IPS-18c (cell line): ENCODE data around the gene THADA.

Source experiments
- H3K4me3 ChIP-seq: 2 replicates; pipeline ENCODE4 v1.7.0; 2013; ENCODE audit warnings: low read depth, mild to moderate bottlenecking, low read length, moderate library complexity; ENCODE audit not compliant: insufficient read depth
- H3K9me3 ChIP-seq: one replicate; pipeline ENCODE4 v1.6.1; 2013; ENCODE audit warnings: mild to moderate bottlenecking, low read length, moderate library complexity; ENCODE audit not compliant: control insufficient read depth, insufficient read depth

THADA gene

DNA sequence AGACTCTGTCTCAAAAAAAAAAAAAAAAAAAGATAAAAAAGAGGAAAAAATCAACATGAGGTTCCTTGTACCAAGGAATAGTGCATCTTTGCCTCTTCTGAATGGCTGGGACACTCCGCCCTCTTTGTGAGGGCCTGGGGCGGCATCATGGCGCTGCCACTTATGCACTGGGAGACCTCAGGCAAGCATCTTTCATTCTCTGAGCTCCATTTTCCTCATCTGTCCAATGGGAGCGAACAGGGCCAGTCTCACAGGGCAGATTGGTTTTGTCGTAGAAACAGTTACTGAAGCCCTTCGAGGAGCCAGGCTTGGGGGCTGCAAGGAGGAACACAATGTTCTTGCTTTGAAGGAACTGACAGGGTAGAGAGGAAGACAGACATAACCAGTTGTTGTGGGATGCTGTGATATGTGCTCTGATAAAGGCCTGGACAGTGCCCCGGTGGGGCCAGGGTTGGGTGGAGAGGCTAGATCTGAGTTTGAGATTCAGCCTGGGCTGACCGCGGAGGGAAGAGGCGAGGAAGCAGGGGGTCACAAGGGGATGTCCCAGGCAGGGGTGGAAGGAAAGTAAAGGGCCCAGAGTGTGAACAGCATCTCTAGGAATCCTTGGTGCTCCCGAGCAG, 383.5 kb downstream of the THADA start:
- no peaks in the 10 kb centered on the region for H3K9me3 ChIP-seq
- H3K4me3 ChIP-seq = no peak overlapping the region

- no peak overlapping the region for H3K4me3 ChIP-seq
- H3K9me3 ChIP-seq = no peaks in the 10 kb centered on the region
These were observed 385.2 kb downstream of the THADA start for GRCh38 chr2:43210467-43211303.

- Histone ChIP-seq H3K4me3 (no peak overlapping the region), H3K9me3 (no peaks in the 10 kb centered on the region)
These were observed 385.7 kb downstream of the THADA start for GRCh38 chr2:43210125-43210466.

DNA sequence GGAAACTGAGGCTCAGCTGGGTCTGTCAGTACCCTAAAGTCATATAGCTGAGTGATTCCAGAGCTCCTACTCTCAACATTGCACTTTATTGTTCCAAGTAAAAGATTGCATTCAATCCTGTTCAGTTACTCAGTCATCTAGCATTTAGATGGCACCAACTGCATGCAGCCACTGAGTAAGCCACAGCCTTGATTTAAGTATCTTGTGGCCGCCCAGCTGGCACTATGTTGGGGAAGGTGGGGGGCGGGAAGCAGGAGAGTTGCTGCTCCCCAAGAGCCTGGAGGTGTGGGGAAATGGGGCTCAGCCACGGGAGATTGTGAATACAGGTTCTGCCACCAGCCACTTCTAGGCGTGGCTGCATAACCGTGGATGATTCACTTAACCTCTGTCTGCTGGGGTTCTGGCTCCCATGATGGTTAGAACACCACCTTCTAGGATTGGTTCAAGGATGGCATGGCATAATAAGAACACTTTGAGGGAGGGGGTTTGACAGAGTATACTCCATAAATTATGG, 386.6 kb downstream of the THADA start:
- H3K9me3 ChIP-seq = no peaks in the 10 kb centered on the region
- no peak overlapping the region for H3K4me3 ChIP-seq

DNA sequence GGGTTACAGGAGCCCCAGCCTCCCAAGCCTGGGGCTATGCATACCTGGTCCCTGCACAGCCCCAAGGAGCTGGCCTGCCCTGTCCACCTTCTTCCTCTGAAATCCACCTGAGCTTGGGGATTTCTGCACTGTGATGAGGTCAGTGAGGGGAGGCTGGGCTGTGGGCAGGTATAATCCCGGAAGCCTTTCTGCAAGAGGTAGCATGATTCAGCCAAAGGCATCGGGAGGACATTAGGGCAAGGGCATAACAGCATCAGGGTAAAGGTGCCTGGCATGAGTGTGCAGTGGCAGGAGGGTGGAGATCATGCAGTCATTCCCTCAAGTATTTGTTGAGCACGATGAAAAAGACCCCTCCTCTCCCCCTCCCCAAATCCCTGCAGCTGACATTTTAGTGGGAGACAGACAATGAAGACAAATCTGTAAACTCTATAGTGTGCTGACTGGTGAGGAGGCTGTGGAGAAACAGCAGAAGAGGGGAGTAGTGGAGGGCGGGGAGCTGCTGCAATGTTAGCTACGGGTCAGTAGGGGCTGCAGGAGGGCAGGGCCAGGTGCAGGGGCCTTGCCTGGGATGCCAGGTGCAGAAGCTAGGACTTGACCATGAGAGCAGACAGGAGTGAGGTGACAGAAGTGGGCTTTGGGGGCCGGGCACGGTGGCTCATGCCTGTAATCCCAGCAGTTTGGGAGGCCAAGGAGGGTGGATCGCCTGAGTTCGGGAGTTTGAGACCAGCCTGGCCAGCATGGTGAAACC, 388.1 kb downstream of the THADA start:
- Histone ChIP-seq H3K9me3 (no peaks in the 10 kb centered on the region), H3K4me3 (no peak overlapping the region)

GRCh38 chr2:43206602-43207001, 389.2 kb downstream of the THADA start:
- Histone ChIP-seq H3K4me3 (no peak overlapping the region), H3K9me3 (no peaks in the 10 kb centered on the region)

DNA sequence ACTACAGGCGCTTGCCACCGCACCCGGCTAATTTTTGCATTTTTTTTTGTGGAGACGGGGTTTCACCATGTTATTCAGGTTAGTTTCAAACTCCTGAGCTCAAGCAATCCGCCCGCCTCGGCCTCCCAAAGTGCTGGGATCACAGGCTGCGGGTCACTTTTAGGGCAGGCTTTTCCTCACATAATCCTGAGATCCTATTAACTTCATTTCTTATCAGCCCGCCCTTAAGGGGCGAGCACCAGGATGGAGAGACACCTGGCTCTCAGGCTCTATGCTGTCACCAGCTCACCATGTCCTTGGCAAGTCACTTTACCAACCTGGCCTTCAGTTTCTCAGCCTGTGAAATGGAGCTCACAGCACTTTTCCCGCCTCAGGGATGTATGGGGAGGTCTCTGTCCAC, 392.5 kb downstream of the THADA start:
- no peak overlapping the region for H3K4me3 ChIP-seq
- no peaks in the 10 kb centered on the region for H3K9me3 ChIP-seq

GRCh38 chr2:43202289-43202688, 393.5 kb downstream of the THADA start:
- no peak overlapping the region for H3K4me3 ChIP-seq

DNA sequence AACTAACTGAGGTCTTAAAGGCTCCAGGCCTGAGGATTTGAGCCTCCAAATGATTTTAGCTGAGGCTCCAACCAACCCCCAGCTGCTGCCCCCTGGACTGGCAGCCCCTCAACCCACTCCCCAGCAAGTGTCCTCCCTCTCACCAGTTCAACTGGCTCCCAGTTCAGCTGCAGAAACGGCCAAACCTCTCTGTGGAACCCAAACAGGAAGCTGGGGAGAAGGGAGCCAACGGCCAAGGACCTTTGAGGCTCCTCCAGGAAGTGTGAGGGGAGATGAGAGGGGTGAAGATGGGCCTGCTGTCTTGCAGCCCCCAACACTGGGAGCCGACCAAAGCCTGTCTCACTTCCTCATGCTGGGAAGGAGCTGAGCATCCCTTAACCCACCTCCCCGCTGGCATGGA, 394.3 kb downstream of the THADA start:
- Histone ChIP-seq H3K9me3 (no peaks in the 10 kb centered on the region), H3K4me3 (no peak overlapping the region)

More at GRCh38 chr2:43202289-43202688, 393.5 kb downstream of the THADA start:
- no peaks in the 10 kb centered on the region for H3K9me3 ChIP-seq

- no peaks in the 10 kb centered on the region for H3K9me3 ChIP-seq
- no peak overlapping the region for H3K4me3 ChIP-seq
These were observed 394.8 kb downstream of the THADA start for GRCh38 chr2:43201016-43201415.

GRCh38 chr2:43199492-43200488, 396.0 kb downstream of the THADA start:
- no peak overlapping the region for H3K4me3 ChIP-seq

GRCh38 chr2:43198263-43198662, 397.6 kb downstream of the THADA start:
- H3K9me3 ChIP-seq = no peaks in the 10 kb centered on the region
- H3K4me3 ChIP-seq = no peak overlapping the region

More at GRCh38 chr2:43199492-43200488, 396.0 kb downstream of the THADA start:
- no peaks in the 10 kb centered on the region for H3K9me3 ChIP-seq

GRCh38 chr2:43197588-43197896, 398.3 kb downstream of the THADA start:
- Histone ChIP-seq H3K4me3 (no peak overlapping the region), H3K9me3 (no peaks in the 10 kb centered on the region)

DNA sequence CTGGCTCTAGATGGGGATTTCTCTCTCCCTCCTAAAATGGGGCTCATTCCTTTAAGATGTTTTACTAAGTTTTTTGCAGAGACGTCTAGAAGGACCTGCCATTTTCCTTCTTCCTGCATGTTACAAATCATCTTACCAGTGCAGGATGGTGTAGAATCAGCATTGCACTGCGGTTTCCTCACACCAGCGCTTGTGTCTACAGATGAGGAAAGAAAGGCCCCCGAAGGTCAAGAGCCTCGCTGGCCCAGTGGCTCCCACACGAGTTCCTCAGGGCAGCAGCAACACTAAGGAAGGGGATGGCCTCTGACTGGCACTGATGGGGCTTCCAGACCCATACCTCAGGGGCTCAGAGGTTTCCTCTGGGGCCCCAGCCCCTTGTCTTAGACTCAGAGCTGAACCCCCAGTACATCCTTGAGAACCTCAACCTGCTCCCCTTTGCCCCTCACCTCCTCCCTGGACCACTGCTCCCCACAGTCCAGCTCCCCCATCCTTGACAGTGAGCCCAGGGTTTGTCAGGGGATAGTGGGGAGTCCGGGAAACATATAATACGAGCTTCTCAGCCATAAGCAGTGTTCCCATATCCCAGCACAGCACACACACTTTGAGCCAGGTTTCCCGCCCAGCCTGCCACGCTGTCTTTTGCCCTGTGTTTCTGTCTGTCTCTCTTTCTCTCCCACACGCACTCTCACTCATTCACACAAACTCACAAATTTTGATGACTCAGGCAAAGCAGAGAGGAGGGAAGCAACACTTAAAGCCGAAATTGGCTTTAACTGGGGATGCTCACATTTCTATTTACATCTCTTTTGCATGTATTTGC, 398.9 kb downstream of the THADA start:
- Histone ChIP-seq H3K9me3 (no peaks in the 10 kb centered on the region), H3K4me3 (no peak overlapping the region)

DNA sequence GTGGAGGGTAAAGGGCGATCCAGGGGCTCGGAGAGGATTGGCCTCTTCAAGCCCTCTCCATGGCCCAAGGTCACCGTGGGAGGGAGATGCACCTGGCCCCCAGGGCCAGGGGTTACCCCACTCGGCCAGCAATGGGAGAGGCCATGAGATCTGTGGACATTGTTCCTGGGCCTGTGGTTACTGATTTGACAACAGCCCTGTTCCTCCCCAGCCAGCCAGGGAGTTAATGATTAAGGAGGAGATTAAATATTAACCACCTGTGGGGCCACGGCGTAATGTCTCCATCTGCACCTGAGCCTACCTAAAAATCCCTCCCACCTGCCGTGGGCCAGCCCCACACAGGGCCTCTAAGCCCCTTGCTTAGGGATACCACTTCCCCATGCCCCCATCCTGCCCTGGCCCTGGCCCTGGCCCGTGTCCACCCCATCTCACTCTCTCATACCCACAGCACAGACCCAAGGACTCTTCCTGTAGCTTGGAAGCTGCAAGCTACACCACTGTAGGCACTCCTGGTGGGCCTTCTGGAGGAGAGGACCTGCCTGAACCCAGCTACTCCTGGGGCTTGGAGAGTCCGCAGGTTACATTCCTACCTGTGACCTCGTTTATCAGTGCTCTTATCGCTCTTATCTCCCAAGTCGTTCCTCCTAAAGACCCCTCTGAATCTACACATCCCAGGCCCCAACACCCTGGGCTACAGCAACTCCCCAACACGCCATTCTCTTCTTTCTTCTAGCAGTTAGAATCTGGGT, 401.5 kb downstream of the THADA start:
- Histone ChIP-seq H3K4me3 (no peak overlapping the region), H3K9me3 (no peaks in the 10 kb centered on the region)
